ENCODE data around the gene STX18.

- TF ChIP-seq SUZ12 (IDR thresholded peaks at IDR 0.05; ENCODE audit: extremely low read depth, insufficient read depth, insufficient read length): no peak
- TF ChIP-seq YY1 (IDR thresholded peaks at IDR 0.05; ENCODE audit: insufficient read depth, insufficient read length): no peak
- no peak for TF ChIP-seq ZNF274 (IDR thresholded peaks at IDR 0.05; ENCODE audit: low read depth, low read length)
These were observed 131.6 kb downstream of the STX18 start for GRCh38 chr4:4410271-4410670.

All from NT2/D1 (cell line).